SK-N-SH treated with all-trans-retinoic acid at 6 μM for 48 hours (cell line): ENCODE results near the gene PLA2G6.
"Not testable (repeated sequence)": the region's sequence is repeated elsewhere in the genome, so short reads cannot be mapped to it uniquely, and the experiment has no call there.

Source experiments
- ATAC-seq: fragments of 200-7000 bp; cut with Tn5 transposase; 3 replicates; pipeline ENCODE4 v1.9.1; 2020; ENCODE audit warnings: mild to moderate bottlenecking, moderate library complexity
- ARNTL ChIP-seq: fragments of 450-650 bp; formaldehyde crosslinking; IDR thresholded peaks from 2 replicates; pipeline ENCODE4 v1.5.0; 2020; ENCODE audit warnings: low read depth, mild to moderate bottlenecking, moderate library complexity, borderline replicate concordance
- BACH2 ChIP-seq: fragments of 250-450 bp; sonication (Bioruptor Pico); IDR thresholded peaks from 2 replicates; pipeline ENCODE4 v1.9.0; 2021; ENCODE audit warnings: mild to moderate bottlenecking, borderline replicate concordance
- CREB5 ChIP-seq: fragments of 250-450 bp; sonication (Bioruptor Pico); IDR thresholded peaks from 2 replicates; pipeline ENCODE4 v1.5.1; 2020; ENCODE audit warnings: low read depth, mild to moderate bottlenecking, moderate library complexity
- CSRNP3 ChIP-seq: fragments of 250-450 bp; sonication (Bioruptor Pico); IDR thresholded peaks from 2 replicates; pipeline ENCODE4 v1.5.1; 2021; ENCODE audit warnings: mild to moderate bottlenecking, moderate library complexity
- ESRRG ChIP-seq: fragments of 250-450 bp; sonication (Bioruptor Pico); IDR thresholded peaks from 2 replicates; pipeline ENCODE4 v1.6.1; 2021; ENCODE audit warnings: mild to moderate bottlenecking
- ISL1 ChIP-seq: fragments of 250-450 bp; sonication (Bioruptor Pico); IDR thresholded peaks from 2 replicates; pipeline ENCODE4 v2.1.2; 2022; ENCODE audit warnings: mild to moderate bottlenecking, moderate library complexity
- OSR1 ChIP-seq: fragments of 250-450 bp; sonication (Bioruptor Pico); IDR thresholded peaks from 2 replicates; pipeline ENCODE4 v1.8.0; 2022; ENCODE audit warnings: moderate library complexity, mild to moderate bottlenecking, inconsistent platforms
- PATZ1 ChIP-seq: fragments of 250-450 bp; sonication (Bioruptor Pico); IDR thresholded peaks from 2 replicates; pipeline ENCODE4 v1.8.0; 2020; ENCODE audit warnings: mild to moderate bottlenecking, moderate library complexity, borderline replicate concordance
- POU6F1 ChIP-seq: fragments of 250-450 bp; sonication (Bioruptor Pico); IDR thresholded peaks from 2 replicates; pipeline ENCODE4 v1.8.0; 2021; ENCODE audit warnings: low read depth, mild to moderate bottlenecking, moderate library complexity, borderline replicate concordance
- PPARA ChIP-seq: fragments of 250-450 bp; sonication (Bioruptor Pico); IDR thresholded peaks from 2 replicates; pipeline ENCODE4 v1.5.0; 2020; ENCODE audit warnings: mild to moderate bottlenecking, borderline replicate concordance
- RARB ChIP-seq: fragments of 250-450 bp; sonication (Bioruptor Pico); IDR thresholded peaks from 2 replicates; pipeline ENCODE4 v1.8.0; 2021; ENCODE audit warnings: mild to moderate bottlenecking, moderate library complexity
- SNAI2 ChIP-seq: fragments of 250-450 bp; sonication (Bioruptor Pico); IDR thresholded peaks from 2 replicates; pipeline ENCODE4 v1.5.0; 2020; ENCODE audit warnings: mild to moderate bottlenecking, moderate library complexity
- TCF4 ChIP-seq: fragments of 250-450 bp; sonication (Bioruptor Pico); IDR thresholded peaks from 2 replicates; pipeline ENCODE4 v1.8.0; 2021; ENCODE audit warnings: mild to moderate bottlenecking, moderate library complexity, borderline replicate concordance
- TOX ChIP-seq: fragments of 250-450 bp; sonication (Bioruptor Pico); IDR thresholded peaks from 2 replicates; pipeline ENCODE4 v1.8.0; 2021; ENCODE audit warnings: mild to moderate bottlenecking, moderate library complexity, borderline replicate concordance
- TSHZ2 ChIP-seq: fragments of 250-450 bp; sonication (Bioruptor Pico); IDR thresholded peaks from 2 replicates; pipeline ENCODE4 v1.5.0; 2020; ENCODE audit warnings: mild to moderate bottlenecking, moderate library complexity
- ZC3H10 ChIP-seq: fragments of 250-450 bp; sonication (Bioruptor Pico); IDR thresholded peaks from 2 replicates; pipeline ENCODE4 v1.5.1; 2021; ENCODE audit warnings: mild to moderate bottlenecking, moderate library complexity
- ZFP30 ChIP-seq: fragments of 450-650 bp; formaldehyde crosslinking; IDR thresholded peaks from 2 replicates; pipeline ENCODE4 v1.5.0; 2022; ENCODE audit warnings: mild to moderate bottlenecking, moderate library complexity
- ZNF565 ChIP-seq: fragments of 450-650 bp; formaldehyde crosslinking; conservative IDR thresholded peaks from 2 replicates; pipeline ENCODE4 v1.5.0; 2020; ENCODE audit warnings: low read depth, mild to moderate bottlenecking, moderate library complexity
- ZNF70 ChIP-seq: fragments of 450-650 bp; formaldehyde crosslinking; IDR thresholded peaks from 2 replicates; pipeline ENCODE4 v1.5.0; 2020; ENCODE audit warnings: mild to moderate bottlenecking, moderate library complexity
- ZNF8 ChIP-seq: fragments of 450-650 bp; formaldehyde crosslinking; IDR thresholded peaks from 2 replicates; pipeline ENCODE4 v1.5.0; 2020; ENCODE audit warnings: mild to moderate bottlenecking, moderate library complexity

The PLA2G6 gene

GRCh38 chr22:38120359-38121110 is 61.1 kb downstream of the PLA2G6 start (continued):
- TF ChIP-seq TSHZ2 (CRISPR knock-in tag) (no peak), ZNF70 (CRISPR knock-in tag) (no peak), OSR1 (CRISPR knock-in tag) (no peak), ARNTL (no peak)

- ATAC-seq = not testable (repeated sequence)
Measured at GRCh38 chr22:38118747-38119146, 62.9 kb downstream of the PLA2G6 start.

- ATAC-seq = no peak
- TF ChIP-seq RARB (CRISPR knock-in tag) (no peak), ZFP30 (CRISPR knock-in tag) (no peak), ZNF8 (CRISPR knock-in tag) (no peak), POU6F1 (CRISPR knock-in tag) (no peak), ARNTL (no peak), ZC3H10 (CRISPR knock-in tag) (no peak), SNAI2 (CRISPR knock-in tag) (no peak), ESRRG (CRISPR knock-in tag) (no peak), ZNF565 (CRISPR knock-in tag) (no peak), PPARA (no peak), ZNF70 (CRISPR knock-in tag) (no peak), TOX (CRISPR knock-in tag) (no peak), CREB5 (CRISPR knock-in tag) (no peak), TCF4 (CRISPR knock-in tag) (no peak), ISL1 (CRISPR knock-in tag) (no peak)
Measured at GRCh38 chr22:38118182-38118581, 63.4 kb downstream of the PLA2G6 start.

- ATAC-seq = not testable (repeated sequence)
Measured at GRCh38 chr22:38117556-38117955, 64.1 kb downstream of the PLA2G6 start.

- ATAC-seq = no peak
- TF ChIP-seq PPARA (no peak), TSHZ2 (CRISPR knock-in tag) (no peak), BACH2 (no peak), CSRNP3 (CRISPR knock-in tag) (no peak), PATZ1 (CRISPR knock-in tag) (no peak), SNAI2 (CRISPR knock-in tag) (no peak), OSR1 (CRISPR knock-in tag) (no peak), ZNF70 (CRISPR knock-in tag) (no peak), TCF4 (CRISPR knock-in tag) (no peak)
Measured at GRCh38 chr22:38115423-38116205, 66.0 kb downstream of the PLA2G6 start.
